Astrocyte (in vitro differentiated cells and primary cell): ENCODE data around the gene REPIN1.

Source experiments
- CTCF ChIP-seq: IDR thresholded peaks from 2 replicates; pipeline ENCODE4 v1.5.1; 2011; ENCODE audit warnings: low read depth, mild to moderate bottlenecking, inconsistent platforms, low read length, moderate library complexity; ENCODE audit not compliant: insufficient read depth
- EZH2 ChIP-seq: IDR thresholded peaks from 2 replicates; pipeline ENCODE4 v1.6.1; 2012; ENCODE audit warnings: mild to moderate bottlenecking, low read length, inconsistent platforms; ENCODE audit not compliant: insufficient read depth

- no peak for TF ChIP-seq CTCF
- no peak for TF ChIP-seq EZH2
Measured at GRCh38 chr7:150412016-150412415, 43.4 kb downstream of the REPIN1 start.
